ENCODE results near the gene DNAH14.

DNA sequence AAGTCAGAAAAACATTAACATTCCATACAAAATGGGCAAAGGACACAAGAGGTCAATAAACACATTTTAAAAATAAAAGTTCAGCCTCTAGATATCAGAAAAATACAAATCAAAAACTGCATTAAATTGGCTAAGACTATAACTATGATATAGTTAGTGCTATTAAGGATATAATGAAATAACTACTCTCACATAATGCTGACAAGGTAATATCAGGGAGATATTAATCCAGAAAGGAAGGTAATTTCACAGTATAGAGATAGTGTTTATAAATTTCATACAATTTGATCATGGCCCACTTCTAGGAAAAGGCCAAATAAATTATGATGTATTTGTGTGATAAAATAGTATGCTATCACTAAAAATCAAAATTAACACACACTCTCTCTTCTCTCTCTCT lies 436.5 kb downstream of the DNAH14 start:
- no peak for TF ChIP-seq GATA3 (IDR thresholded peaks at IDR 0.05; ENCODE audit: low read depth, low read length)
- TF ChIP-seq GATA2 (IDR thresholded peaks at IDR 0.05; ENCODE audit: low read depth, low read length), result no peak
